Lower lobe of right lung (tissue), 2 donors: ENCODE data around the gene C1QL3. TPM values are rescaled to one million over a fixed set of nuclear protein-coding genes. Genes with fewer than 3 reads are reported as not detected.

Source experiments
- ATAC-seq, 2 donors: fragments of 200-7000 bp; cut with Tn5 transposase; one replicate each; pipeline ENCODE4 v1.9.1; 2020 to 2022; ENCODE audit warnings: mild to moderate bottlenecking in 2 of 2, moderate library complexity in 2 of 2
- DNase-seq: peaks from one replicate; pipeline ENCODE4 v3.0.0-alpha.2; 2020
- H3K27ac ChIP-seq: fragments of 200-600 bp; one replicate; pipeline ENCODE4 v1.8.0; 2022
- H3K27me3 ChIP-seq: fragments of 200-600 bp; one replicate; pipeline ENCODE4 v1.8.0; 2022; ENCODE audit warnings: low read depth
- H3K36me3 ChIP-seq: fragments of 200-600 bp; one replicate; pipeline ENCODE4 v1.8.0; 2022; ENCODE audit warnings: mild to moderate bottlenecking
- H3K4me1 ChIP-seq: fragments of 200-600 bp; one replicate; pipeline ENCODE4 v1.8.0; 2022
- H3K4me3 ChIP-seq: fragments of 200-600 bp; one replicate; pipeline ENCODE4 v1.8.0; 2022; ENCODE audit warnings: mild to moderate bottlenecking
- H3K9me3 ChIP-seq: fragments of 200-600 bp; one replicate; pipeline ENCODE4 v1.8.0; 2022
- intact Hi-C: fragments of 100-400 bp; cut with DNase I; formaldehyde crosslinking; loops from one replicate; pipeline ENCODE4 v1.11.0; 2022
- total RNA-seq: library from RNA; stranded (reverse); fragmentation: NEBNext Ultra II Directional; extraction: Animal tissue kit (Norgen Biotek cat#: 25700); gene quantifications from one replicate; pipeline ENCODE4 v1.2.1, GENCODE V29; 2021
- TF ChIP-seq, protein P1 (sequence below): fragments of 200-600 bp; IDR thresholded peaks from one replicate; pipeline ENCODE4 v1.8.0; 2022; ENCODE audit warnings: antibody characterized with exemption, mild to moderate bottlenecking
- donor health status: DM: no; HTN: yes; CAD: no; lungs with severe emphysema.

C1QL3 gene
- total RNA-seq, 1 donor from 2014 or later, result not detected

DNA sequence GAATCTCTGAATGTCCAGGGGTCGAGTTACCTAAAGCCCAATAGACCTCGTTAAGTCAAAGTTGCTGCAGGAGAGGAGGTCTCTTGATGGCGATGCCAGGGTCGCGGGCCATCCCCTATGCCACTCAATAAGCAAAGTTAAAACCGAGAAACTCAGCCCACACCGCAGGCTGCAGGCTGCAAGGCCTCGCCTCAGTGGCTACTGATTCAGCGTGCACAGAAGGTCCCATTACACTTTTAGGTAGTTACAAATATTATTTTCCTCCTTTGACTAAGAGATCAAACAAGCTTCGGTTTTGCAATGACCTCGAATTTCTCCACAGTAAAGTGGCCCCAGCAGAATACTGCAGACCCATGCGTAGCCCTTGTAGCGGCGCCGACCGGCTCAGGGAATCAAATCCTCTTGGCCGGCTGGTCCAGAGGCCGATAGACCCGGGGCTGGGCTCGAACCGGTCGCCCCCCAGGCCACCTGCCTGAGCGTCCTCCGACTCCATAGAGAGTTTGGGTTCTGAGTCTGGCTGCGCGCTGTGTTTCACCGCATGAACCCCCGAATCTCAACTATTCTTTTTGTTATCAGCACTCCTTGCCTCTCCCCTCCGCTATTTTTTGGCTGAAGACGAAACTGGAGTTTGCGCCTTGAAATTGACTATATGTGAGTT is 2.3 kb downstream of the C1QL3 start:
- TF ChIP-seq, protein P1, sequence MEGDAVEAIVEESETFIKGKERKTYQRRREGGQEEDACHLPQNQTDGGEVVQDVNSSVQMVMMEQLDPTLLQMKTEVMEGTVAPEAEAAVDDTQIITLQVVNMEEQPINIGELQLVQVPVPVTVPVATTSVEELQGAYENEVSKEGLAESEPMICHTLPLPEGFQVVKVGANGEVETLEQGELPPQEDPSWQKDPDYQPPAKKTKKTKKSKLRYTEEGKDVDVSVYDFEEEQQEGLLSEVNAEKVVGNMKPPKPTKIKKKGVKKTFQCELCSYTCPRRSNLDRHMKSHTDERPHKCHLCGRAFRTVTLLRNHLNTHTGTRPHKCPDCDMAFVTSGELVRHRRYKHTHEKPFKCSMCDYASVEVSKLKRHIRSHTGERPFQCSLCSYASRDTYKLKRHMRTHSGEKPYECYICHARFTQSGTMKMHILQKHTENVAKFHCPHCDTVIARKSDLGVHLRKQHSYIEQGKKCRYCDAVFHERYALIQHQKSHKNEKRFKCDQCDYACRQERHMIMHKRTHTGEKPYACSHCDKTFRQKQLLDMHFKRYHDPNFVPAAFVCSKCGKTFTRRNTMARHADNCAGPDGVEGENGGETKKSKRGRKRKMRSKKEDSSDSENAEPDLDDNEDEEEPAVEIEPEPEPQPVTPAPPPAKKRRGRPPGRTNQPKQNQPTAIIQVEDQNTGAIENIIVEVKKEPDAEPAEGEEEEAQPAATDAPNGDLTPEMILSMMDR, result no peak
- Histone ChIP-seq H3K27me3 (peaks cover 36% of the 10 kb centered on the region), H3K27ac (no peak overlapping the region), H3K36me3 (no peaks in the 10 kb centered on the region), H3K4me1 (peaks cover 27% of the 10 kb centered on the region), H3K9me3 (no peaks in the 10 kb centered on the region), H3K4me3 (no peak overlapping the region)
- intact Hi-C loops, result no loop called here
- no peak for ATAC-seq
- DNase-seq, result no peak

GRCh38 chr10:16518822-16519221 is 2.9 kb downstream of the C1QL3 start:
- ATAC-seq (no peak), DNase-seq (no peak)
- Histone ChIP-seq H3K4me3 (no peak overlapping the region), H3K36me3 (no peaks in the 10 kb centered on the region), H3K4me1 (peaks cover 27% of the 10 kb centered on the region), H3K9me3 (no peaks in the 10 kb centered on the region), H3K27me3 (peaks cover 36% of the 10 kb centered on the region), H3K27ac (no peak overlapping the region)
- TF ChIP-seq, protein P1, result peak; percentile 18
- intact Hi-C loops, result no loop called here

GRCh38 chr10:16510843-16511242 is 10.8 kb downstream of the C1QL3 start:
- Histone ChIP-seq H3K9me3 (no peaks in the 10 kb centered on the region), H3K36me3 (peaks cover 16% of the 10 kb centered on the region), H3K27ac (no peak overlapping the region), H3K4me3 (no peak overlapping the region), H3K4me1 (no peaks in the 10 kb centered on the region), H3K27me3 (no peaks in the 10 kb centered on the region)
- no peak for DNase-seq
- ATAC-seq, result no peak
- intact Hi-C loops, result no loop called here
- TF ChIP-seq, protein P1, result no peak

DNA sequence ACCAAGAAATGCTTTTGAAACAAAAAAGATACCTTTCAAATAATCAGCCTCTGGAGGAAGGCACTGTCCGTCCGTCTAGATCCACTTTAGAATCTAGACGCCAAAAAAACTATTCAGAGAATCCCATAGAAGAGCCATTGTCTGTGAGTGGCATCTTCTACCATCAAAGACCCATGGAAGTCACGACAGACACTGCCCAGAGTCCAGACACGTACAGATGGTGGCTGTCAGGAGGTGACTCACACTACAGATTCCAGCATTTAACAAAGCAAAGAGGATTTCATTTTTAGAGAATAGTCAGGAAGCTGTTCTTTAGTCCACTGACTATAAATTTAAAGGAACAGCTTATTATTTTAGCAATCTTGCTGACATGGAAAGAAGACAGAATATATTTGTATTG is 11.7 kb downstream of the C1QL3 start:
- ATAC-seq (no peak), DNase-seq (no peak)
- Histone ChIP-seq H3K4me1 (no peaks in the 10 kb centered on the region), H3K36me3 (peaks cover 21% of the 10 kb centered on the region), H3K4me3 (no peak overlapping the region), H3K27me3 (no peaks in the 10 kb centered on the region), H3K27ac (no peak overlapping the region), H3K9me3 (no peaks in the 10 kb centered on the region)
- TF ChIP-seq, protein P1, result no peak
- intact Hi-C loops, result no loop called here

DNA sequence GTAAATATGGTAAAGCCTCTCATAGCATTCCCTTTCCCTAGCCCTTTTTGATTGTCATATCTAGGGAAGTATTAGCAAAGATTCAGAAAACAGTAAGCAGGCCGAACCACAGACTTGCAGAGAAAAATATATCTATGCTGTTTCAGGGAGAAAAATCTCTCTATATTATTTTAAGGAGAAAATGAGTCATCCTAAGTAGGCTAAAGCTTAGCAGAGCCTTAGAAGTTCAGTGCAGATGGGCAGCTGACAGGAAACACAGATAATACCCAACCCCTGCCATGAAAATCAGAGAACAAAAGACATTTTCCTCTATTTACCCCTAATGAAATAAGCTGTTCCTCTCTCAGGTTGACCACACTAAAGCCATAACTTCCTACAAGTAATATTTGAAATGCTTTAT is 16.5 kb downstream of the C1QL3 start:
- intact Hi-C loops, result no loop called here
- Histone ChIP-seq H3K9me3 (no peaks in the 10 kb centered on the region), H3K36me3 (peaks cover 6% of the 10 kb centered on the region), H3K4me3 (no peak overlapping the region), H3K27ac (no peak overlapping the region), H3K27me3 (no peaks in the 10 kb centered on the region), H3K4me1 (no peaks in the 10 kb centered on the region)
- DNase-seq (no peak), ATAC-seq (no peak)
- TF ChIP-seq, protein P1, result no peak
